Stimulated activated CD4-positive, alpha-beta T cell treated with anti-CD3 and anti-CD28 coated beads, Interleukin-1b, Interleukin-23, amount 100 ng/mL, for 48 hours (primary cell): ENCODE data around the gene MBNL1.

Source experiments
- DNase-seq: peaks from one replicate; pipeline ENCODE4 v3.0.0-alpha.2; 2020

Gene MBNL1

DNA sequence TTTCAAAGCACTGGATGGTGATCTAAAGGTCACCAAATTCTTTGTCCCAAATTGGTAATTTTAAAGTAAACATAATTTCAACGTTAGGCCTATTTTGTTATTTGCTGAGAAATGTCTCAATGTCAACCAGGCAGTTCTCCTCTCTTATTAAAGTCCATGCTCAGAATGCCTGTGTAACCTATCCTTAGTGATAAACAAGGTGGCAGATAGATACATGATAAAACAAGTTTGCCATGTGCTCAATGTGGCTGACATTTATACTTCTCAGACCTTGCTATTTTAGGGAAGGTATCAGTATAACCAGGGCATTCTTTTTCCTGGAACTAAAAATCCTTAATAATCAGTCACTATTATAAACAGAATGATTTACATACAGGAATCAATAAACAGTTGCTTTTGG lies 8.5 kb downstream of the MBNL1 start:
- DNase-seq: no peak

DNA sequence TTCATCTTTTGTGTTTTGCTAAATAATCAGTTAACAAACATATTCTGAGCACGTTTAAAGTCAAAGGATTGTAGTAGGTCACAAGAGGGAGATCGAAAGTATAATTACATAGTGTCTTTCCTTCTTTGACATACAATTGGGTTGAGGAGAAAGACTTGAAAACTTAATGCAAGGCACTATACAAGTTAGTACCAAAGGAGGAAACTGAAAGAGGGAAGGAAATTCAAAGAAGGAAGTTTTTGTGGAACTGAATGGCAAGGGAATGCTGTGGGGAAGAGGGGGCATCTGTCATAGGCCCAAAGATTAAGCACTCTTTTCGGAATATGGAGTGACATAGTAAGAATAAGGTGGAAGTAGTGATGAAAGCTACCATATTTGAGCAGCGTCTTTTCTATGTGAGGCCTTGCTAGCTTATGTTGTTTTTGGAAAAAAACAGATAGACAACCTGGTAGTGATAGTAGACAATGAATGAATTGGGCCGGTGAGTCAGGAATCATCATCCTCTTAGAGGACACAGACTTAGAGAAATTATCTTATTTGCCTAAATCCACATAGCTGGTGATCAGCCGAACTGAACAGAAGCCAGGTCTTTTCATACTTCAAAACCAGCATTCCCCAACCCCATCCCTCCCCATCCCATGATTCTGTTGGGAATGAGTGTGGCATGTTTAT lies 10.2 kb downstream of the MBNL1 start:
- no peak for DNase-seq

DNA sequence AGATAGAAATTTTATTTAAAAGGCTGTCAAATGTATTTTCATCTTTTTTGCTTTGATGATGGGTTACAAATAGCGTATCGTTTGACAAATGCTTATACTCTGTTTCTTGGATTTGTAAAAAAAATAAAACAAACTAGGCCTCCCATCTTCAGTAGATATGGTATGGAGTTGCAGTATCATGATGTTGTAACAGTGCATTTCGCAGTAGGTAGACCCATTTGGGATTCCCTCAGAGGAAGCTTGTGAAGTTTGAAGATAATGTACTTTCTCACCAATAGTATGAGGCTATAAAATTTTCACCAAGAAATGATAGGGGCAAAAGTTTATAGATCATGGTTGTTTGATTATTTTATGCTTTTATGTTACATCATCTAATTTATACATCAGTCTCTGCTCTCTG lies 10.8 kb downstream of the MBNL1 start:
- no peak for DNase-seq

DNA sequence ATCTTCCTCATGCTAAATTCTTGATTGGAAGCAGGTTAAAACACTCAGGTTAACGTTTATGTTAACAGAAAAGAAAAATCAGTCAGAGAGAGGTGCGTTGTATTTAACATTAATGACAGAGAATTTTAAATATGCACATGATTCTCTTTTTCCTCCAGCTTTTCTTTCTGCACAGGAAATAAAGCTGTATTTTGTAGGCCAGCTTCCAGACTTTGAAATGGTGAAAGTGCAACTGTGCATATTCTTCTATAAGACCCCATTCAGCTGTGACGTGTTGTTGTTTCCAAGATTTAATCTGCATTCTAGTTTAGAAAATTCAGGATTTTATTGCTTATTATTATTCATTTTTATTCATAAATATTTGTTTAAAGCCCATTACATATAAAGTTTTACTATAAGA lies 11.8 kb downstream of the MBNL1 start:
- no peak for DNase-seq

DNA sequence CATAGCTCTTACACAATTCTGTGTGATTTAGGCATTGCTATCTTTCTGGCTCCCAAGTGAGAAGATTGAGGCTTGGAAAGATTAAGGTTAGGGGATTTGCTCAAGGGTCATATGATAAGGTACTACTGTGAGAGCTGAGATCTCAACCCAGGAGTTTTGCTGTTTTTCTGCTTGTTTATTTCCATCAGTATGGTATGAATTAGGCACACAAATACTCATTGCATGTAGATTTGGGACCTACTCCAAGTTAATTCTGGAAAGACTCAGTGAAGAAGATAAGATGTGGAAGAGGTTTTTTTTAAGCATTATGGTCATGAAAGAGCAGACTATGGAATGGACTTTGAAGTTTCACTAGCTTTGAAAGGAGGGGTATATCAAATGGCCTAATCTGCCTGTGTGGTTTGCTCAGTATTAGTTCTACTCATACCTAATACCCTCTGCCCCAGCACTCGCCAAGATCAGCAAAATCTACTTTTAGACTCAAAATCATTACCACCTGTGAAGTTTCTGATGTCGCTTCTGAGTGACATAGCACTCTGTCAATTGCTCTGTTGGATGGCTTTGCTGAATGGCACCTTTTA lies 12.5 kb downstream of the MBNL1 start:
- no peak for DNase-seq

DNA sequence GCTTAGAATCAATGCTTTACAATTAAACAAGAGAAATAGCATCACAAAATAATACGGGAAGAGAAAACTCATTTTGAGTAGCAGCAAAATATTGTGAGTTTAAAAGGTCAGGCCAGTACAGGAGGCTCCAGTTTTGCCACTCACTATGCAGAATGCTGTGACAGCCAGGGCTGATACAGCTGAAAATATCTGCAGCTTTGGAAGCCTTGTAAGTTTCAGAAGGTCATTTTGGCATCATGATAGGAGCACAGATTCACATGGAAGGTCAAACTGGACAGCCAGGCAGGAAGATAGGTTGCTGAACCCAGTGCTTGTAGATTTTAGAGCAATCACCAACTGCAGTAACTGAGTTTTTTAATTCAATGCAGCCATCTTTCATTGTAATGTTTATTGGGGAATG lies 14.1 kb downstream of the MBNL1 start:
- DNase-seq: no peak

DNA sequence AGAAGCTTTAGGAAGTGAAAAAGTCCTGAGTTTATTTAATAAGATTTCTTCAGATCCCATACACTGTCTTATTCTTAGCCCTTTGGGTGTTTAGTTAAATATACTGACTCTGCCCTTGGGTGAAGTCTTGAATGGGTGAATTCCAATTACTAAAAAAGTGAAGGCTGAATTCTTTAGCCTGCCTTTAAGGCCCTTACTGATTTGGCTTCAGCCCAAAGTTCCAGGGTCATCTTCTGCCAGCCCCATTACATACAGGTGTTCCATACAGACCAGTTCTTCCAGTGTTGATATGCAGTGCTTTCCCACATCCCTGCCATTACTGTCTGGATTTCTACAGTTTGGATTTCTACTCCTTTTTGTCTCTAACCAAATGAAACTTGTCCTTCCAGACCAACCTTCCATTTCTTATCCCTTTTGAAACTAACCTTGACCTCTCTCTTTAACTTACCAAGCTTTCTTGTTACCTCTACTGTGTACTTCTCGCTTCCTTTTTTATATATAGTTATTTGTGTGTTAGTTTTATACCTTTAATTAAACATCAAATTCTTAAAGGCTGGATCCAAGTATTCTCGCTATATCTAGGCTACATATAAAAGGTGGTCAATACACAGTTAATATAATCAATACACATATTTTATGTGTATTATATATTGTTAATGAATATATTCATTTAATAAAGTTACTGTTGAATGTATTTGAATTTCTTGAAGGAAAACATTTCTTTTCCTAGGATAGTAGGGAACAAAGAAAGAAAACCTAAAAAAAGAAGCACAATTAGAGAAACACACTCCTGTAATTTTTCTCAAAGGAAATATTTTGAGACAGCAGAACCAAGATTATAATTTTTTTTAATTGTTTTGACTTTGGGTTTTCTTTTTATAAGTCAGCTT lies 15.0 kb downstream of the MBNL1 start:
- DNase-seq: no peak

DNA sequence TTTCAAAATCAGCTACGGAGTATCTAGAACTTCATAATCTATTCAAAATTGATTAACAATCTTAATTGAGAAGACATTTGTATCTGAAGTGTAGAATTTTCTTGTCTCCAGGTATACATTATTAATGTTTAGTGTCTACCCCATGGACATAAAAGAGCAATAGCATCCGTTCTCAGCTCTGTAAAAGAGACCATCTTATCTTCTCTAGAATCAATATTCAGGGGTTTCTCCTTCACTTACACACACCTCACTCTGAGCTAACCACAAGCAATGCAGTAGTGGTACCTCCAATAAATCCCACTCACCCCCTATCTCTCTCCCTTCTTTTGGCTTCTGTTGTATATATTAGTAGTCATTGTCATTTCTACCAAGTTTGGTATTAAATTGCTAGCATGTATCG lies 16.2 kb downstream of the MBNL1 start:
- DNase-seq: no peak

DNA sequence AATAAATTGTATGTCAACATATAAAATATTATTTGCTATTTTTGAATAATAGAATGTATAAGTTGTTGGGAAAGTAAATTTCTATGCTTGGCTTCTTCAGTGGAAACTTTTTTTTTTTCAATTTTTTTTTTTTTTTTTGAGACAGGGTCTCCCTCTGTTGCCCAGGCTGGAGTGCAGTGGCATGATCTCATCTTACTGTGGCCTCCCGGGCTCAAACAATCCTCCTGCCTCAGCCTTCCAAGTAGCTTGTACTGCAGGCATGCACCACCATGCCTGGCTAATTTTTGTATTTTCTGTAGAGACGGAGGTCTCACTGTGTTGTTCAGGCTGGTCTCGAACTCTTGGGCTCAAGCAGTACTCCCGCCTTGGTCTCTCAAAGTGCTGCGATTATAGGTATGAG lies 16.8 kb downstream of the MBNL1 start:
- DNase-seq: no peak

DNA sequence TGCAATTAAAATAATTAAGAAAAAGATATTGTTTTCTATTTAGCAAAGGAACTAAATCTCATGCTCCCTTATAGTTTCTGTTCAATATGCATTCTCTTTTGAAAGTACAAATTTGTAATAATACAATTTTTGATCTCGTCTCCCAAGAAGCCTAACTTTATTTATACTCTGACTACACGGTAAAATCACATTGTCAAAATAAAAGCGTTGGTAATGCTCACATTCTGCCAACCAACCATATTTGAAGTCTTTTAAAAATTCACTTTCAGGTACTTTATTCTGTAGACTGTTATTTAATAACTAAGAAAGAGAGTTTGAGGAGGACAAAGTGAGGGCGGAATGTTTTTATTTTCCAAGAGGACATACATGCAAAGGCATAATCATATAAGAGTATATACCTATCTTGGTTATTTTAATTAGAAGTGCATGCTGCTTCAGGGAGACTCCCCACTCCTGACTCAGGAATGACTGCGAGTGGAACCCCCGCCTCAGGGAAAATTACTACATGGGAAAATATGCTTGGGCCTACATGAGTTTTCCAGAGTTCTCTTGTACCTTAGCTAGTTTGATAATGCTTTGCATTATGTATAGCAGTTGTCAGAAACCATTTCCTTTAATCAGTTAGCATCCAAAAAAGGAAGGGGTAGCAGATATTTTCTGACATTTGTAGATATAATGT lies 19.3 kb downstream of the MBNL1 start:
- no peak for DNase-seq

DNA sequence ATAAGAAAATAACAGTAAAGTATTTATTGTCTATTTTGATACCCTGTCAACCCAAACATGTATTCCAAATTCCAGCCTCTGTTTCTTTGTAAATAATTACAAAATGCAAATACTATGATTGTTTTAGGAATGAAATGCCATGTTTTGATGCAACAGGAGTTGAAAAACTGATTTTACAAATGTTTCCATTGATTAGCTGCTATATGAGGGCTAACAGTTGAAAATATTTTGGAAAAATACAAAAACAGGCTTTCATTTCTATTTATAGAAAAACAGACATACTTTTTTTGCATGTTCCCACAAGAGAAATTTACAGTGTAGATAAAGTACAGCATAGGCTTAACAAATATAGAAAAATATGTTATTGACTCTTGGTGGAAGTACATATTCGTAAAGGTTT lies 20.0 kb downstream of the MBNL1 start:
- DNase-seq: no peak

DNA sequence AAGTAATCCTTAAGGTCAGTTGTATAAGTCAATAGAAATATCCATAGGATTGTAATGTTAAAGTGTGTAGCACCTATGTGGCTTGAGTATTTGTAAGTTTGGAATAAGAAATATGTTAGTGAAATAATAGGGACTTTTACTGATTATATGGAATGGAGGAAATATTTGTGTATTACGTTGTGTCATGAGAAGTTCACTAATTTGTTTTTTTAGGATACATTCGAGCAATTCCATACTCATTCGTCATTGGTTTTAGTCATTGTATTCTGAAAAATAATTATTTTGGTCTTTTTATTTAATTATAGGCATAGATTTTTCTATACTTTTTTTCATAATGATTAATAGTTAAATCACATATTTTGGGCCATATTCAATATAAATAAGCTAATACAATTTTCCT lies 21.0 kb downstream of the MBNL1 start:
- DNase-seq: no peak

DNA sequence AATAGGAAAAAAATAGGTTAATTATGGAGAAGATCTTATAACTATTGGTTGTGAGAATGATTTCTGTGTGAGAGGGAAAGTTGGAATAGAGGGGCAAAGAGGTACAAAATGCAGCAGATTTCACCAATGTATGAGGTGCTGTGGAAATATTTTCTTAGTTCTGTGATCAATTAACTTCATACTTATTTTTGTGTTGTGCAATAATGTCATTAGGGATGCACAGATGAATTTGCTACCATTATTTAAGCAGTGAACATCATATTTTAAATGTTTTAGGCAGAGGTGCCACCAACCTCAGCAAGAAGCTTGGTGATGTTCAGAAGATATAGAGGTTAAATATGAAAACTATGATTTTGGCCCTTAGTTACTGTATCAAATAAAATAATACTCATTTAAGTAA lies 21.6 kb downstream of the MBNL1 start:
- no peak for DNase-seq

DNA sequence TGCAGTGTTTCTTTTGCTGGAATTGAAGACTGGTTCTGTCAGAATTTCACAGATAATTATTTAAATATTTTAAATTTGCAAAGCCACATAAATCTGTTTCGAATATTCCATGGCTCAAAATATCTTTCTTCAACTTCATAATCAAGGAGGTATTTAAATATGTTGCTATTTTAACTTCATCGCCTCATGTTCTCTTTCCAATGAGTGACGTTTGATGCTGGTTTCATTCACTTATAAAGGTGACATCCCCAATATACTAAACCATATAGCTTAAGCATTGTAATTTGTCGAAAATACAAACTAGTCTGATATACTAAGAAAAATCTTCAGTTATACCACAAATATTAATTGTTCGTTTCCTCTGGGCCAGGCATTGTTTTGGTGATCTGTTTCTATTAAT lies 22.5 kb downstream of the MBNL1 start:
- no peak for DNase-seq

DNA sequence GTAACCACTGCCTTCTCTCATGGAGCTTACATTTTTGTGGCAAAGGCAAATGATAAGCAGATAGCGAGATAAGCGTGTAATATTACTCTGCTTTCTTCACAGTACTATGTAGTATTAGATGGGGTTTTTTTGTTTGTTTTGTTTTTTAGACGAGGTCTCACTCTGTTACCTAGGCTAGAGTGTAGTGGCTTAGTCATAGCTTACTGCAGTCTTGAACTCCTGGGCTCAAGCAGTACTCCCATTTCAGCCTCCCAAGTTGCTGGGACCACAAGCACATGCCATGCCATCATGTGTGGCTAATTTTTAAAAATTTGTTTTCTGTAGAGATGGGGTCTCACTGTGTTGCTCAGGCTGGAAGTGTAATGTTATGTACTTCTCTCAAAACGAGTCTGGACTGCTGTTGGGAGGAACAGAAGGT lies 22.9 kb downstream of the MBNL1 start:
- DNase-seq: no peak

DNA sequence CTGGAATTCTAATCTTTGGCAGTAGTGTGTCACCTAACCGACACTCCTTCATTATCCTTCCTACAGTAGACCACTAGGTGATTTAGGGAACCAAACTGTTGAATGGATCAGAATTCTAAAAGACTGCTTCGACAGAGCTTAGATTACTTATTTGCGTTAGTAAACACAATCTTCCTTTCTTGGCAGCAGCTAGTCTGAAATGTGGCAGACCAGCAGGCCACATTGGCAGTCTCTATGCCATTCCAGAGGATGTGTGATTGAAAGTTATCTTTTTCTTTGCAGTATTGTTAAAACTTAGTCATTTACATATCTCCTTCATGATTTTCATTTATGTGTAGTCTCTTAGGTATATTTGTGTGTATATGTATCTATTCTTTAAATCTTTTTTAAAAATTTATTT lies 23.6 kb downstream of the MBNL1 start:
- no peak for DNase-seq

DNA sequence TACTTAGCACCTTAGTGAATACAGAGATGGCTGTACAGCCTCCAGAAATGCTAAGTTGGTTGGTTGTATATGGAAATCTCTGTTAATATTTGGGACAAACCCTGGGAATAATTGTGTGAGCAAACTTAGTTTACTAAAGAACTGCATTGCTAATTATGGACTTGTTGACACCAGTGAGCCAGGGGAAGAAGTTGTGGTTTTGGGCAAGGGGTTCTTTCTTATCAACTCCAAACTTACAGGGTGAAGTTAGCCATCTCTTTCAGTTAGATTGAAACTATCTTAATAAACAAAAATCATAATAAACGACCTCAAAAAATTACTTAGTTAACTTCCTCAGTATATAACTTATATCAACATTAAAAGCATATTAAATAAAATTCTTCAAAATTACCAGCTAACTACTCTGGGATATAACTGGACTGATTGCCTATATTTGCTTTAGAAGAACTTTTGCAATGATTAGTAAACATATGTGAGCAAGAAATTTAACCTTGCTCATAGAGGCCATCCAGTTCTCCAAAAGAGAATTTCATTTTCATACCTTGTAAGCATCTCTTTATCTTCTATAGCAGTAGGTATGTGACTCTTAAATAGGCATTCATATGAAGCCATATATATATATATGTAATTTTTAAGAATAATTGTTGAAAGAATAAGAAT lies 24.7 kb downstream of the MBNL1 start:
- DNase-seq: no peak

DNA sequence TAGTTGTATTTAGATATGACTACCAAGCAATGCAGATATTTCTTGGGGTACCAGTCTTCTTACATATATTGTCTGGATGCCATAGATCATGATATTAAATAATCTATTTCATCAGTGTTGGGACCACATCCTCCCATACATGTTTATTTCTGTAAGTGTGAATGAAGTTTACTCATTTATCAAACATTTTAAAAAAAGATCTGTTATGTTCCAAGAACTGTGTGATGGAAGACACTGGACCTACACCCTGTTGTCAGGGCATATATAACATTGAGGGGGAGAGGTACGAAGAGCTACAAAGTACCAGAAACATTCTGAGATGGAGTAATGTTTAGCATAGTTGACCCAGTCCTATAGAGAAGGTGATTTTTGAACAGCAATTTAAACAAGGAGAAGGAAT lies 26.6 kb downstream of the MBNL1 start:
- DNase-seq: no peak

DNA sequence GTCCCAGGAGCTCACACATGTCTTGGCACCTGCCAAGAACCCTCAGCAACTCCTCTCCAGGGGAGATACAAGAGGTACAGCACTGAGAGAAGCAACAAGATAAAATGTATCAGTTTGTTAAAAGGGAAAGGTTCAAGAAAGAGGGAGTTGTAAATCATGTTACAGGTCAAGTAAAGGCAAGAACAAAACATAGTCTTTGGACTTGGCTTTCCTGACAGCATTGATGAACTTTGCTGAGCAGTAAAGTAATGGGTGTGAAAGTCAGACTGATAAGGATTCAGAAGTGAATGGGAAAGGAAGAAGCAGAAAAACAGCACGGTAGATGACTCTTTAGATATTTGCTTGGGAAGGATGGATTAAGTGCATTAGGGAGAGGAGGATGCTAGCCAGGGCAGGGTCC lies 27.1 kb downstream of the MBNL1 start:
- DNase-seq: no peak

DNA sequence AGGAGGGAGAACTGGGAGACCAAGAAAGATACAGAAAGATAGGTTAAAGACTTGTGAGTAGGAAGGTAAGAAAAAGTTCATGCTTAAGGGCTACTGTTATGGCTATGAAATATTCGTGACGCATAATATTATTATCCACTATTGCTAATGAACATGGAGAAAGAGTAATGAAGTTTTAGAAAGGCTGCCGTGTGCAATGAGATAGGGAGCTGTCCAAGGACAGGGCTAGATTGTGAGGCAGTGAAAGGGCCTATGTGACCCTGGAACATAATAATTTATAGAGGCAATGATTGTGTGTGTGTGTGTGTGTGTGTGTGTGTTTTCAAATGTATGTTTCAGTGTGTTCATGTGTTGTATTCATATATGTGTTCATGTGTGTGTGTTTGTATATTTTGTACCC lies 27.7 kb downstream of the MBNL1 start:
- no peak for DNase-seq

DNA sequence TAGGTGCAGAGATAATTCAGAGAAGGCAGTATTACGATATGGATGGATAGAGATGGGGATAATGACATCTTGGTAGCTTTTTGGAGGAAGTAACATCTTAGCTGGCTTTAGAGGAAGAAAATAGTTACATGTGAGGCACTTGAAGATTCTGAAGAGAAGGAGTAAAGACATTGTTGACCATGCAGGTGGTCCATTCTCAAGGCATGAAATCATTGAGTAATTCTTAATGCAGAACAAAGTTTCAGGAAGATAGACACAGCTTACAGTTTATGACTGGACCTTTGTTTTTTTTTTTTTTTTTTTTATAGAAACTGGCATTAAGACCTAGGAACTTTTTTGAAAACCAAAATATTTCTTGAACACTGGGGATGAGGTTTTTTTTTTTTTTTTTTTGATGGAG lies 28.2 kb downstream of the MBNL1 start:
- DNase-seq: no peak

DNA sequence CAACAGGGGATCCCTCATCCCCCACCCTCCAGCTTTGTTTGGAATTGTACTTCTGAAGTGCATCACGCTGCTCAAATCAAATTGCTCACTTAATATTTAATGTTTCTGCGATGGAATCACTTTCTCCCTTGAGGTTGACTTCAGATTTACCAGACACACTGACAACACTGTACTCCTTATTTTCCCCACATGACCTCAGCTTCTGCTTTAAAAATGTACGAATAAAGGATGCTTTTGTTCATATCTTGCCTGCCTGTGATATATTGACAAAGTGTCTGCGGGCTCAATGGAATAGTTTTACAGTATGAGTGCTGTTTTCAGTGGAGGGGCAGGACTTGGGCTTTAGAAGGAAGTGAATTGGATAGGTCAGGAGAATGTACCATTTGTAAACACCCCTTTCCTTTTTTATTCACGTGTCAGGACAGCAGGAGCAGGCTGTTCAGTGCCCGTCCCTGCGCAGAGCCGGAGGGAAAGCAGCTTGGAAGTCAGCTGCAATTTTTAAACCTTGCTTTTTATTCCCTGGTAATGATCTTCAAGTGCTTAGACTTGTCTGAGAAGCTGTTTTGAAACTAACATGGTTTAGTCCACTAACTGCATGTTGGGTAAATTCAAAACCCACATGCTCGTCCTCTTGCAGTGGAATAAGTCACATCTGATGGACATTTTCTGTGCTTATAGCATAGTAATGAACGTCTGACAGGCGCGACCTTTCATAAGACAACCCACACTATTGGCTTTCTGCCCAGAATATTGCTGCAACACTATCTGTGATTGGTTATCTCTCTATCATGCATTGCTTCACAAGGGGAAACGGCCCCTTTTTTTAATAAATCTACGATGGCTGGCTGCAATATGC lies 29.9 kb downstream of the MBNL1 start:
- DNase-seq: peak; percentile 63
